HCT116 (cell line): ENCODE results near the gene PRDX3. TPM values are rescaled to one million over a fixed set of nuclear protein-coding genes. Genes with fewer than 3 reads are reported as not detected.
A peak's percentile ranks its signal among the peaks of the same experiment; 100 is the strongest.

Experiments used
- ATAC-seq: fragments of 200-7000 bp; cut with Tn5 transposase; 2 replicates; pipeline ENCODE4 v1.9.1; 2020; ENCODE audit warnings: mild to moderate bottlenecking, moderate library complexity
- BruUV-seq: library from RNA; stranded (reverse); fragments of 400-500 nt; replicated peaks from 2 replicates; lab custom pipeline; 2021; lab: Mats Ljungman, UMichigan
- CTCF ChIA-PET: fragments of 300-600 bp; sonication (Branson Sonifier 250); formaldehyde crosslinking; loops from one replicate; lab custom pipeline; 2021; ENCODE audit warnings: antibody characterized with exemption; lab: Charles Lee
- POLR2A ChIA-PET: fragments of 300-600, 350-600 bp; sonication (Branson Sonifier 250); formaldehyde crosslinking; loops from one replicate; lab custom pipeline; 2021; ENCODE audit warnings: antibody characterized with exemption; lab: Charles Lee
- RAD21 ChIA-PET, 2 experiments: fragments of 300-600 bp; sonication (Branson Sonifier 250); formaldehyde crosslinking; loops; one replicate each; lab custom pipeline; 2023; ENCODE audit warnings: low total read pairs in 2 of 2; ENCODE audit not compliant: uncharacterized antibody in 2 of 2, unreplicated experiment in 2 of 2, low non-redundant PET in 1 of 2; lab: Charles Lee
- DNase-seq: peaks from one replicate; pipeline ENCODE4 v3.0.0-alpha.2; 2010; ENCODE audit warnings: low read depth, low spot score
- H2AFZ ChIP-seq: fragments of 200-600 bp; shearing (Covaris generic), sonication (generic); 2 replicates; pipeline ENCODE4 v1.6.1; 2017; ENCODE audit warnings: low read depth, mixed run types, mixed read lengths, antibody characterized with exemption, low read length; ENCODE audit not compliant: poor library complexity, severe bottlenecking
- H3K27ac ChIP-seq: 2 replicates; pipeline ENCODE4 v1.5.1; 2012; ENCODE audit warnings: low read depth, low read length
- H3K27me3 ChIP-seq: fragments of 200-600 bp; sonication (generic); 2 replicates; pipeline ENCODE4 v1.6.1; 2016; ENCODE audit warnings: mixed run types, low read length, mixed read lengths; ENCODE audit not compliant: insufficient read depth
- H3K36me3 ChIP-seq, 2 experiments: fragments of 200-500 bp in 1 of 2; fragments of 200-600 bp in 1 of 2; sonication (Bioruptor generic) in 1 of 2; sonication (generic) in 1 of 2; 2 replicates each; pipeline versions ENCODE4 v1.5.1 to v1.6.1; 2014 to 2016; ENCODE audit warnings: low read length in 2 of 2, inconsistent platforms in 1 of 2, mixed read lengths in 1 of 2, mixed run types in 1 of 2; ENCODE audit not compliant: insufficient read depth in 2 of 2, control insufficient read depth in 1 of 2
- H3K4me1 ChIP-seq, 2 experiments: fragments of 200-600 bp in 1 of 2; sonication (generic) in 1 of 2; 2 replicates each; pipeline versions ENCODE4 v1.5.1 to v1.6.1; 2012 to 2017; ENCODE audit warnings: low read length in 2 of 2, inconsistent platforms in 1 of 2, mild to moderate bottlenecking in 1 of 2, mixed read lengths in 1 of 2, mixed run types in 1 of 2, moderate library complexity in 1 of 2; ENCODE audit not compliant: insufficient read depth in 2 of 2, control insufficient read depth in 1 of 2
- H3K4me2 ChIP-seq: fragments of 200-600 bp; sonication (generic); 2 replicates; pipeline ENCODE4 v1.6.1; 2017; ENCODE audit warnings: mixed run types, low read length, mixed read lengths
- H3K4me3 ChIP-seq, 2 experiments: fragments of 200-600 bp in 1 of 2; sonication (generic) in 1 of 2; replicated peaks in 1 of 2; 2 replicates each; pipeline ENCODE4 v1.5.1; 2011 to 2016; ENCODE audit warnings: low read length in 2 of 2, control low read depth in 1 of 2, low read depth in 1 of 2, mild to moderate bottlenecking in 1 of 2, mixed read lengths in 1 of 2, mixed run types in 1 of 2
- H3K79me2 ChIP-seq: fragments of 200-600 bp; sonication (generic); 2 replicates; pipeline ENCODE4 v1.6.1; 2017; ENCODE audit warnings: mild to moderate bottlenecking, mixed run types, low read length, moderate library complexity, mixed read lengths; ENCODE audit not compliant: insufficient read depth
- H3K9ac ChIP-seq: fragments of 200-600 bp; sonication (generic); 2 replicates; pipeline ENCODE4 v1.6.1; 2016; ENCODE audit warnings: low read length, mixed read lengths
- H3K9me2 ChIP-seq: fragments of 200-600 bp; sonication (generic), shearing (Covaris generic); 2 replicates; pipeline ENCODE4 v1.6.1; 2017; ENCODE audit warnings: mixed run types, mild to moderate bottlenecking, moderate library complexity; ENCODE audit not compliant: insufficient read depth
- H3K9me3 ChIP-seq, 2 experiments: fragments of 200-500 bp in 1 of 2; fragments of 200-600 bp in 1 of 2; sonication (Bioruptor generic) in 1 of 2; sonication (generic) in 1 of 2; 2 replicates each; pipeline ENCODE4 v1.6.1; 2014 to 2017; ENCODE audit warnings: low read length in 2 of 2, mixed read lengths in 2 of 2, inconsistent platforms in 1 of 2, low read depth in 1 of 2, mild to moderate bottlenecking in 1 of 2, mixed run types in 1 of 2, moderate library complexity in 1 of 2; ENCODE audit not compliant: control insufficient read depth in 1 of 2, insufficient read depth in 1 of 2
- H4K20me1 ChIP-seq: fragments of 200-600 bp; sonication (generic), shearing (Covaris generic); 2 replicates; pipeline ENCODE4 v1.6.1; 2017; ENCODE audit warnings: mixed run types, mild to moderate bottlenecking, moderate library complexity; ENCODE audit not compliant: insufficient read depth
- CBX3 ChIP-seq: IDR thresholded peaks from 2 replicates; pipeline ENCODE4 v1.6.1; 2012; ENCODE audit warnings: low read depth
- EGR1 ChIP-seq: IDR thresholded peaks from 2 replicates; pipeline ENCODE4 v1.6.1; 2012; ENCODE audit warnings: low read depth
- EZH2 ChIP-seq: fragments of 200-600 bp; sonication (generic); IDR thresholded peaks from 2 replicates; pipeline ENCODE4 v1.6.1; 2017; ENCODE audit warnings: antibody characterized with exemption, mixed run types
- EZH2phosphoT487 ChIP-seq: fragments of 200-600 bp; IDR thresholded peaks from 2 replicates; pipeline ENCODE4 v1.6.1; 2018; ENCODE audit warnings: antibody characterized with exemption, borderline replicate concordance
- FOSL1 ChIP-seq: IDR thresholded peaks from 2 replicates; pipeline ENCODE4 v1.6.1; 2012; ENCODE audit warnings: low read depth
- POLR2A ChIP-seq: IDR thresholded peaks from 2 replicates; pipeline ENCODE4 v1.7.0; 2011; ENCODE audit warnings: borderline replicate concordance; ENCODE audit not compliant: insufficient read depth, insufficient read length; ENCODE audit errors: extremely low read depth
- RAD21 ChIP-seq: IDR thresholded peaks from 2 replicates; pipeline ENCODE4 v1.6.1; 2012; ENCODE audit warnings: low read depth, mild to moderate bottlenecking
- REST ChIP-seq: IDR thresholded peaks from 2 replicates; pipeline ENCODE4 v1.6.1; 2012; ENCODE audit warnings: low read depth
- SRF ChIP-seq: IDR thresholded peaks from 2 replicates; pipeline ENCODE4 v1.6.1; 2012; ENCODE audit warnings: low read depth
- TCF7L2 ChIP-seq: IDR thresholded peaks from 2 replicates; pipeline ENCODE4 v1.7.0; 2011; ENCODE audit warnings: borderline replicate concordance, inconsistent platforms; ENCODE audit not compliant: insufficient read depth, insufficient read length; ENCODE audit errors: extremely low read depth
- ZNF274 ChIP-seq: fragments of 200-500 bp; sonication (Bioruptor generic); IDR thresholded peaks from 2 replicates; pipeline ENCODE4 v1.6.1; 2014; ENCODE audit warnings: mild to moderate bottlenecking, low read depth, low read length, inconsistent platforms
- intact Hi-C: fragments of 100-400 bp; cut with micrococcal nuclease; formaldehyde crosslinking; loops from 2 replicates; pipeline ENCODE4 v1.10.0; 2022
- total RNA-seq: library from RNA; stranded (reverse); gene quantifications from one replicate; pipeline ENCODE4 v1.2.1, GENCODE V29; 2021; ENCODE audit not compliant: unreplicated experiment
- TF ChIP-seq, protein P1 (sequence below): IDR thresholded peaks from 2 replicates; pipeline ENCODE4 v1.6.1; 2012

Gene PRDX3
- total RNA-seq, 1 experiment from 2014 or later: 281 TPM

- no peak for TF ChIP-seq REST
- TF ChIP-seq SRF: no peak
- no peak for TF ChIP-seq EZH2phosphoT487
- no peak for TF ChIP-seq FOSL1
Observed at GRCh38 chr10:119206603-119207365, 28.2 kb upstream of the PRDX3 start (continued).

GRCh38 chr10:119205894-119206602 lies 27.4 kb upstream of the PRDX3 start:
- ChIA-PET POLR2A (interaction anchor here (1.0 to 1.8 kb wide), 3 partner anchors 48 to 110 kb away, joined by 3 to 10 read pairs (median 4); no protein-coding TSS in a partner anchor), RAD21 (interaction anchor here (0.7 to 2.4 kb wide), 7 partner anchors 65 to 284 kb away, joined by 3 to 12 read pairs (median 4); no protein-coding TSS in a partner anchor), CTCF (interaction anchor here (0.8 to 4.3 kb wide), 17 partner anchors 7 to 332 kb away, joined by 3 to 37 read pairs (median 6); no protein-coding TSS in a partner anchor)
- Histone ChIP-seq H3K9ac (peak overlapping the region; percentile 73), H3K4me3 (peak overlapping the region; percentile 48 to 69), H3K27ac (peak overlapping the region; percentile 84; the same call in 1 of the 2 replicates), H3K27me3 (no peaks in the 10 kb centered on the region), H2AFZ (no peak overlapping the region), H3K9me2 (no peaks in the 10 kb centered on the region), H3K79me2 (no peaks in the 10 kb centered on the region), H3K36me3 (no peaks in the 10 kb centered on the region), H3K4me1 (peaks cover 20 to 36% of the 10 kb centered on the region in 2 experiments; a peak in 3 of 4 replicates), H4K20me1 (no peaks in the 10 kb centered on the region), H3K9me3 (no peaks in the 10 kb centered on the region), H3K4me2 (peak overlapping the region; percentile 92)
- TF ChIP-seq, protein P1, sequence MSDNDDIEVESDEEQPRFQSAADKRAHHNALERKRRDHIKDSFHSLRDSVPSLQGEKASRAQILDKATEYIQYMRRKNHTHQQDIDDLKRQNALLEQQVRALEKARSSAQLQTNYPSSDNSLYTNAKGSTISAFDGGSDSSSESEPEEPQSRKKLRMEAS: peak; percentile 32; the same call in 1 of the 2 replicates
- no peak for TF ChIP-seq REST
- TF ChIP-seq FOSL1: no peak
- TF ChIP-seq TCF7L2: no peak
- TF ChIP-seq ZNF274: no peak
- no peak for TF ChIP-seq POLR2A
- 0 out of 2 replicates have a peak, but pooled peaks have one; percentile 4 for TF ChIP-seq RAD21
- TF ChIP-seq EZH2: no peak
- TF ChIP-seq CBX3: 0 out of 2 replicates have a peak, but pooled peaks have one; percentile 43
- no peak for TF ChIP-seq EGR1
- intact Hi-C loops: loop anchor here (1.0 to 5.0 kb wide), 3 partner anchors 111 to 391 kb away; partner anchors contain the start of gene TIAL1
- DNase-seq: no peak
- BruUV-seq: TSS peak; percentile 88
- peak; percentile 15 for ATAC-seq
